VCaP (cell line): ENCODE measurements around the gene BCL11B.

ENCODE experiments used
- H3K27ac ChIP-seq: fragments of 450-650 bp; 2 replicates; pipeline ENCODE4 v1.5.1; 2017
- CTCF ChIP-seq: fragments of 450-650 bp; conservative IDR thresholded peaks from 2 replicates; pipeline ENCODE4 v1.5.1; 2017; ENCODE audit warnings: mild to moderate bottlenecking, moderate library complexity

Gene BCL11B

DNA sequence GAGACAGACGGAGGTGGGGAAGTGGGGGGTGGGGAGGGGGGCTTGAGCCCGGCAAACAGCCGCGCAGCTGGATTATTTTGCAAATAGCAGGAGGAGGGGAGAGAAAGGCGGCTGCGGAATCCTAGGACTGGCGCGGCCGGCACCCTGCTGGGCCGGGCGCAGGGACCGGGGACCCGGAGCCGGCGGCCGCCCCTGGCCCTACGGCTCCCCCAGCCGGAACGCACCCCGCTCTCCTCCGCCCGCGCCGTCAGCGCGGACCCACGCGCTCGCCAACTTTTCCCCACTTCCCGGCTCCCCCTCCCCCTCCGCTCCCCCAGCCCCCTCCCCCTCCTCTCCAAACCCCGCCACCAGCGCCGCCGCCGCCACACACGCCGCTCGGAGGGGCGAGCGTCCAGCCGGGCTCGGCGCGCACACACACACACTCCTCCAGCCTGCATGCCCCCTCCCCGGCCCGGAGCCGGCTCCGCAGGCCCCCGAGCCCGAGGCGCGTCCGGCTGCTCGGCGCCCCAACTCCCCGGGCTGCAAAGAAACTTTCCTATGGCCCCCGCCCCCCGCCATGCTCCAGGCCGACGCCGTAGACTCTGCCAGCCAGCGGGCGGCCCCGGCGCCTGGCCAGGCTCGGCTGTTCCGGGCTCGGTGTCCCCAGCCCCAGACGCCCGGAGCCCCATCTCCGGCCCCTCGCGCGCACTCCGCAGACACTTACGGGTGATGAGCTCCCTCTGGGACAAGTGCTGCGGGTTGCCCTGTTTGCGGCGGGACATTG is 1.4 kb downstream of the BCL11B start:
- H3K27ac ChIP-seq, result no peak overlapping the region
- TF ChIP-seq CTCF, result no peak

GRCh38 chr14:99268810-99269707 is 2.9 kb downstream of the BCL11B start:
- no peak overlapping the region for H3K27ac ChIP-seq
- TF ChIP-seq CTCF, result no peak

GRCh38 chr14:99267837-99268781 is 3.9 kb downstream of the BCL11B start:
- no peak overlapping the region for H3K27ac ChIP-seq

DNA sequence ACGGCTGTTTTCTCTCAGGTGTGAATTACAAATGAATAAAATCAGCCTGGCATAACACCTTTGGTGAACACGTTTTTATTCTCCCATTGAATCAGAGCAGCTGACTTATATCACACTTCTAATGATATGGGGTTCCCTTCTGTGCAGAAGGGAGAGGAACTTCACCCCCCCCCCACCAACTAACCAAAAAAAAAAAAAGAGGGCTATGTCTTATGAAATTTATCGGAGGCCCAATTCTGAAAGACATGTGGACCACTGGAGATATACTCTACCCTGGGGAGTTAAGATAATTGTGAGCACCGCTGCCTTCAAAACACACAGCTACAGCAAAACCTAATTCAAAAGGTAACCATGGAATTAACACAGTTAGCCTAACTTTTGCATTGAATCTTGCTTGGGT is 4.6 kb downstream of the BCL11B start:
- no peak overlapping the region for H3K27ac ChIP-seq
- no peak for TF ChIP-seq CTCF

More at GRCh38 chr14:99267837-99268781, 3.9 kb downstream of the BCL11B start:
- TF ChIP-seq CTCF, result no peak

- TF ChIP-seq CTCF, result peak; percentile 97
- no peak overlapping the region for H3K27ac ChIP-seq
Observed at GRCh38 chr14:99266181-99267178, 5.5 kb downstream of the BCL11B start.

DNA sequence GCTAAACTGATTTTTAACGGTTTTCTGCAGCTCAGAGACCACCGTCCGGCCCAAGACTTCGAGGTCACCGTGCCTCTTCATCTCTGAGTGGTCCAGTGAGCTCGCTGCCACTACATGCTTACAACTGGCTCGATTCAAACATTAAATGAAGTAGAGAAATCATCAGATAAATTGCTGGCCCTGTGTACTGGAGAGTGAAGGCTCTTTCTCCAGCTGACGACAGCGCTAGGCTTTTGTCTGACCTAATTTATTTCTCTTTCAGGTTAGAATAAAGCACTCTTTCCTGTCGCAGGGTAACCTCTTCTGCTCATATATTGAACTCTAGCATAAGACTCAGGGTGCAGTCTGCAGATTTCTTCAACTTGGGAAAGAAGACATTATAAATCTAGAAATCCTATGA is 6.4 kb downstream of the BCL11B start:
- TF ChIP-seq CTCF, result no peak
- no peak overlapping the region for H3K27ac ChIP-seq
